GM18951 (cell line): Measurements from ENCODE around the gene ZBTB42.

Experiments
- POLR2A ChIP-seq: IDR thresholded peaks from 4 replicates; pipeline ENCODE4 v1.6.1; 2011; ENCODE audit warnings: mild to moderate bottlenecking; ENCODE audit not compliant: insufficient read length, insufficient read depth; ENCODE audit errors: extremely low read depth
- in situ Hi-C: fragments of 300-500 bp; cut with MboI; formaldehyde crosslinking; loops from one replicate; pipeline ENCODE4 v1.12.0; 2022; ENCODE audit warnings: low sequenced_read_pairs, mixed read lengths, inconsistent platforms; ENCODE audit not compliant: unreplicated experiment

Gene ZBTB42

GRCh38 chr14:104781271-104782077 lies 19.4 kb upstream of the ZBTB42 start:
- TF ChIP-seq POLR2A, result no peak
- in situ Hi-C loops, result no loop called here

- TF ChIP-seq POLR2A, result no peak
- in situ Hi-C loops, result no loop called here
Observed at GRCh38 chr14:104782086-104782807, 18.7 kb upstream of the ZBTB42 start.

DNA sequence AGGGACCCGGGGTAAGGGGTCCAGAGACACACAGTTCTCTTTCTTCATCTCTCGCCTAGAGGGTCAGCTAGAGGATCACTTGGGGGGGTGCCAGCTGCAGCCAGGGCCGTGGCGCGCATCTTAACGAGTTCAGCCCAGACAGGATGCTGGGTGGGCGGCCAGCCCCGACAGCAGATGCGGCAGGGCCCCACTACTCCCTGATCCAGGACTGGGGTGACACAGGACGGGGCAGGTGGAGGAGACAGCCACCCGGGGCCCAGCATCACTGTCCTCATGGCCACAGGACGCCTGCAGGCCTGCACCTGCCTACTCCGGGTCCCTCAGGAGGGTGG lies 18.1 kb upstream of the ZBTB42 start:
- in situ Hi-C loops, result no loop called here
- no peak for TF ChIP-seq POLR2A

DNA sequence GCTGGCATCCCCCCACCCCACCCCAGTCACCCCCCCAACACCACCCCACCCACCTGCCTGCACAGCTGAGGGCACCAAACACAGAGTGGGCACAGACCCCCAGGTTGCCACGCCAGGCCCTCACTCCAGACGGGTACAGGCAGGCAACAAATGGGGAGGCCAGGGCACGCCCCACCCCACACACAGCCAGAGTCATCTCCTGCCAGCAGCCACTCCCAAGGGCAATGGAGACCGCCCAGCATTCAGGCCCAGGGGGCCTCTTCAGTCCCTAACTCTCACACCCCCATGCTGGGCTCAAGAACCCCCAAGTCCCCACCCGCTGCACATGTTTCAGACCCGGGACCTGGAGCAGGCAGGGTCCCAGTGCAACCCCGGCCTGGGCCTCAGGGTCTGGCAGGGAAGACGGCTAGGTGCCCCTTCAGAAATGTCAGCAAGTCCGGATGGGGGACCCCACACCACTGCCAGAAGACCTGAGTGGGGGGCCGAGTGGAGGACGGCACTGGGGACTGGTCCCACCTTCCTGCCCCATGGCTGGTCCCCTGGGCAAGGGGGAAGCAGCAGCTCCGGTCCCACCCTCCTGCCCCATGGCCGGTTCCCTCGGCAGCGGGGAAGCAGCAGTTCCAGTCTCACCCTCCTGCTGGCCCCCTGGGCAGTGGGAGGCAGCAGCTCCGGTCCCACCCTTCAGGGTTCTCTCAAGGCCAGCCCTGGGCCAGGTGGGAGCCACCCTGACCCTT lies 17.2 kb upstream of the ZBTB42 start:
- TF ChIP-seq POLR2A, result no peak
- in situ Hi-C loops, result no loop called here

GRCh38 chr14:104784218-104784568 lies 16.7 kb upstream of the ZBTB42 start:
- in situ Hi-C loops, result no loop called here
- TF ChIP-seq POLR2A, result no peak

DNA sequence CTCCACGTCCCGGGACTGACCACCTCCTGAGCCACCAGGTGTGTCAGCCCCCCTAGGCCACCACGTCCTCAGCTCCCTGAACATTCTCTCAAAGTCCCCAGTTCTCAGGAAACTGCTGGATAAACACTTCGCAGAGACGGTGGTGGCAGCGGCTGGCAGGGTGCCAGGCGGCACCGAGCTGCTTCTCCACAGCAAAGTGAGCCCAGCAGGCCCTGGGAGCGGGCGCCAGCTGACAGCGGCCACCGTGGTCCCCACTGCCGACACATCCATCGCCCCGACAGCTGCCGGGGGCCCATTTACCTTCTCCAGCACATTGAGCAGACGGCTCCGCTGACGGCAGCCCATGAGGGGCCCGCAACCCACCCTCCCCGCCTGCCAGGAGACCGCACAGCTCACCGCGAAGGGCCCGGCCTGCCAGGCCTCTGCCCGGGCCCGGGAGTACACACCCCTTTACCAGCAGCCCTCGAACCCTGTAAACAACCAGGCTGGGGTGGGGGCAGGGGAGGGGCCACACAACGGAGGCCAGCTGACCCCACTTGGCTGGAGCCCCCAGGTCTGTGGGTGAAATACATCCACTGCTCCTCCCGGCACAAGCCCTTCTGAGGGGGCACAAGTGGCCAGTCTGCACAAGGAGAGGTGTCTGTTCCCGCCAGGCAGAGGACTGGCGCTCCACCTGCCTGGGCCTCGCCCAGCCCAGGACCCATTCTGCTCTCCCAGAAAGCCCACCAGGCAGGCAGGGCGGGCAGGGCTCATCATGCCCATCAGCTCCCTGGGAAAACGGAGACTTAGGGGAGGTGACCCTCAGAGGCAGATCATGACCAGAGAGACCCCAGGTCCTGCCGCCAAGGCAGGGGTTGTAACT lies 15.8 kb upstream of the ZBTB42 start:
- in situ Hi-C loops, result no loop called here
- no peak for TF ChIP-seq POLR2A

DNA sequence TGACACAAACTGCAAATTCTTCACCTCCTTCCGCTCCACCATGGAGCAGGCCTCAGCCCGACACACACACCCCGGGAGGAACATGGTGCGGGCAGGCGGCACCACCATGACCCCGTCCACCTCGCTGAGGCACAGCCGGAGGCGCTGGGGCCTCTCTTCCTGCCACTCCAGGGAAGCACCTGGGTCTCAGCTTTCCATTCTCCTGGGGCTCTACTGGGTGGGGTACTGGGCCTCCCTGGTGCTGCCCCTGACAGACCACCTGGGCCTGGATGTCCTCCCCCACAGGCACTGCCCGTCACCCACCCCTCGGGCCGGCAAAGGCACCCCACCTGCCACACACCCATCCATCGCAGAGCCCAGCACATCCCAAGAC lies 15.2 kb upstream of the ZBTB42 start:
- in situ Hi-C loops, result no loop called here
- no peak for TF ChIP-seq POLR2A

DNA sequence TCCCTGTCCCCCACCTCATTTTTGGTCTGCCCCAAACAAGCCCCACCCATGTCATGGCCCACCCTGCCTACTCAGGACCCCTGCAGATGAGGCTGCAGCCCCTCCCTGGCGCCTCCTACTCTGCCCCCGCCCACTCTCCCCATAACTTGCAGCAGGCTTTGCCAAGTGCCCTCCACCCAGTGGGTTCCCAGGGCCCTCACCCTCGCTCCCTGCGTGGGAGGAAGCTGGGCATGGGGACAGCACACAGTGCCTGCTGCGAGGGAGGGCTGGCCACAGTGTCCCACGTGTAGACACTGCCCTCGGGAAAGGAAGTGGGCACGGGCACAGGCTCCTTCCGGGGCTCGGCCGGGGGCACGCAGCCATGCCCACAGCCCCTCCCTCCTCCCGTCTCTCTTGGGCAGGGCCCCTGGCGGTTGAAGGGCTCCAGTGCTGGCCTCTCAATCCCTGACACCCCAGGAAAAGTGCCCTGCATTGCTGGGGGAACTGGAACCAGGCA lies 14.8 kb upstream of the ZBTB42 start:
- in situ Hi-C loops, result no loop called here
- no peak for TF ChIP-seq POLR2A

- TF ChIP-seq POLR2A, result no peak
- in situ Hi-C loops, result no loop called here
Observed at GRCh38 chr14:104786726-104787675, 13.9 kb upstream of the ZBTB42 start.

DNA sequence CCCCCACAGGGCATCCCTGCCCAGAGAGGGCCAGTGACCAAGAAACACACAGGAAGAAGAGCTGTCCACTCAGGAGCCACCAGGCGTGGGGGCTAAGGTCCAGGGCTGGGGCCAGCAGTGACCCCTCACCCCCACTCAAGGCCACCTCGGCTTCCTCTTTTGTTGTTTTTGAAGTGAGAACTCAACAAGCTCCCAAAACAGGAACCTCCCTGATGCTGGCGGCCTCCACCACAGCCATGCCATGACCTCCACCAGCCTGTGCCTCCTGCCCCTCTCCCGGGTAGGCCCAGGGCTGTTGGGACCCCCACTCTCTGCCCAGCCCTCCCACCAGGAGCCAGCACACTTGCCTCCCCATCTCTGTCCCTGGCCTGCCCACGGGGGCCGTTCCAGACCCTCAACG lies 13.2 kb upstream of the ZBTB42 start:
- TF ChIP-seq POLR2A, result no peak
- in situ Hi-C loops, result no loop called here

DNA sequence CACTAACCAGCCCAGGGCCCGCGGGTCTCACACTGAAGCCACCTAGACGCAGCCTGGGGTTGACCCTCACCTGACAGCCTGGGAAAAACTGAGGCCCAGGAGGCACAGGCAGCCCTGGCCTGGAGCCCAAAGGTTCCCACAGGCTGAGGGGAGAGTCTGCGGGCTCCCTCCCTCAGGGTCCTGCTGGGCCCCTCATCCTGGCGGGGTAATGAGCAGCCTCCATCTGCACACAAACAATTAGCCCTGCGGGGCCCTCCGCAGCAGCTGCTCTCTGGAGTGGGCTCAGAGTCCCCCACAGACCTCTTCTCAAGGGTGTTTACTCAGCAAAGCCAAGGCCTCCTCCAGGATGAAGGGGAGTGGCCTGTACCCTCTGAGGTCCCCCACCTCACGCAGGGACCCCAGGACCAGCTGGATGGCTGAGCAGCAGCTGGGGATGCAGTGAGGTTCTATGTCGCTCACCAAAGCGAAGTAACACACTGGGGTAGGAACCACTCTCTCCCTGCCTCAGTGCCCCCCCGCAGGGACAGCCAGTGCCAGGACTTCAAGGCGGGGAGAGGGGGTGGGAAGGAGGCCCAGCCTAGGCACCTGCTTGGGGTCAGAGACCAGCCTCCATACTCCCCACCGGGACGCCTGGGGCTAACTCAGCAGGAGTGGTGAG lies 12.6 kb upstream of the ZBTB42 start:
- no peak for TF ChIP-seq POLR2A
- in situ Hi-C loops, result no loop called here
